Dermis blood vessel endothelial cell (primary cell): ENCODE results near the gene THRA. TPM values are rescaled to one million over a fixed set of nuclear protein-coding genes. Genes with fewer than 3 reads are reported as not detected.
"Not testable (repeated sequence)": the region's sequence is repeated elsewhere in the genome, so short reads cannot be mapped to it uniquely, and the experiment has no call there.

Source experiments
- DNase-seq: peaks from one replicate; pipeline ENCODE4 v3.0.0; 2010
- total RNA-seq: library from RNA; depleted of rRNA; stranded (reverse); fragments of >200 nt; gene quantifications from 2 replicates; pipeline ENCODE4 v1.2.3, GENCODE V29; 2014

Gene THRA
- total RNA-seq, 1 donor from 2014 or later, result 32.5 TPM

DNA sequence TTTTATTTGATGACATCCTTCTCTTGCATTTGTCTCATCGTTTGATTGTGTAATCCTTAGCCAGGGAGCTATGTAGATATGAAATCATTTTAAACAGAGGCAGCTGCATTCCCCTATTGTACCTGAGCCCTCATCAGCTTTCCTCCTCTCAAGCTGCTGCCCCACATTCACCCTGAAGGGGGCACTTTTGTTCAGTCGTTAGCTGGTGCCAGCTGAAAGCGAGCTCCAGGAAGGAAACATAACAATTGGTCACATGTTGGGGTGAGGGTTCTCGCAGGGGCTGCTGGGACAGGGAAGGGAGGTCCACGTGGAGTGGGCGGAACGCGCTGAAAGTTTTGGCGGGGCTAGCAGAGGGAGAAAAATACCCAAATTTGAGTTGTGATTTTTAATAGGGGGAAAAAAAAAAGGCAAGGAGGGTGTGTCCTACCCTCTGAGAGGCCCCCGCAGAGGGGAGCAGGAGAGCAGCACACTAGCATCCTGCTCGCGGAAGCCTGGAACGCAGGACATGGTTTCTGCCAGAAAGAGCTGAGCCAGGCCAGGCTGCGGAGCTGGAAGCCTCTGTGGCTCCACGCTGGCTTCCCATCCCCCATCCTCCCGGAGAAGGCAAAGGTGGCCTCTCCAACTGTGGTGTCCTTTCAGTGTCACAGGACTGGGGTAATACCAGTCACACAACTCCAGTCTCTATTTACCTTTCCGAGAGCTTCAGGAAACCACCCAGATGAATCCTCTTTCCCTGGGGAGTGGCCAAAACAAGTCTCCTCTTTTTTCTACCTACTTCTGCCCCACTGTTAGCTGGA, 50.5 kb downstream of the THRA start:
- peak; percentile 97 for DNase-seq

DNA sequence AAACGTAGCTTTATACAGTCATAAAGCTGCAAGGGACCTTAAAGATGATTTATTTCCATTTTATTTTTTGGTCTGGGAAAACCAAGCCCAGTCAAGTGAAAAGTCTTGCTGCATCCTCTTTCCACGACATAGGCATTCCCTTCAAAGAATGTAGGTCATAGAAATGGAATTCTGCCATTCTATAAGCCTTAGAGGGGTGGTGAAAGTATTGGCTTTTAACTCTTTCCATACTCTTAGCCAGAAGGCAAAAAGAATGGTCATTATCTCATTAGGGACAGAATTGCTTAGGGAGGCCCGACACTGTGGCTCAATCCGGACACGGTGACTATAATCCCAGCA, 51.1 kb downstream of the THRA start:
- DNase-seq, result no peak

DNA sequence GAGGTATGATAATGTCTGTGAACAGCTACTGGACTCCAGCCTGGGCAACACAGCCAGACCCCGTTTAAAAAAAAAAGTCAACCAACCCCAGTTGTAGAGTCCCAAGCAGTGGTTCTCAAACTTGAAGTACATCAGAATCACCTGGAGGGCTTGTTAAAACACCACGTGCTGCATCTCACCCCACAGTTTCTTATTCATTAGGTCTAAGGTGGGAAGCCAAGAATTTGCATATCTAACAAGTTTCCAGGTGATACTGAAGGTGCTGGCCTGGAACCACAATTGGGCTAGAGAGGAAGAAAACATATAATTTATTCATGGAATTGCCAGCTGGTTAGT, 52.3 kb downstream of the THRA start:
- DNase-seq, result no peak

DNA sequence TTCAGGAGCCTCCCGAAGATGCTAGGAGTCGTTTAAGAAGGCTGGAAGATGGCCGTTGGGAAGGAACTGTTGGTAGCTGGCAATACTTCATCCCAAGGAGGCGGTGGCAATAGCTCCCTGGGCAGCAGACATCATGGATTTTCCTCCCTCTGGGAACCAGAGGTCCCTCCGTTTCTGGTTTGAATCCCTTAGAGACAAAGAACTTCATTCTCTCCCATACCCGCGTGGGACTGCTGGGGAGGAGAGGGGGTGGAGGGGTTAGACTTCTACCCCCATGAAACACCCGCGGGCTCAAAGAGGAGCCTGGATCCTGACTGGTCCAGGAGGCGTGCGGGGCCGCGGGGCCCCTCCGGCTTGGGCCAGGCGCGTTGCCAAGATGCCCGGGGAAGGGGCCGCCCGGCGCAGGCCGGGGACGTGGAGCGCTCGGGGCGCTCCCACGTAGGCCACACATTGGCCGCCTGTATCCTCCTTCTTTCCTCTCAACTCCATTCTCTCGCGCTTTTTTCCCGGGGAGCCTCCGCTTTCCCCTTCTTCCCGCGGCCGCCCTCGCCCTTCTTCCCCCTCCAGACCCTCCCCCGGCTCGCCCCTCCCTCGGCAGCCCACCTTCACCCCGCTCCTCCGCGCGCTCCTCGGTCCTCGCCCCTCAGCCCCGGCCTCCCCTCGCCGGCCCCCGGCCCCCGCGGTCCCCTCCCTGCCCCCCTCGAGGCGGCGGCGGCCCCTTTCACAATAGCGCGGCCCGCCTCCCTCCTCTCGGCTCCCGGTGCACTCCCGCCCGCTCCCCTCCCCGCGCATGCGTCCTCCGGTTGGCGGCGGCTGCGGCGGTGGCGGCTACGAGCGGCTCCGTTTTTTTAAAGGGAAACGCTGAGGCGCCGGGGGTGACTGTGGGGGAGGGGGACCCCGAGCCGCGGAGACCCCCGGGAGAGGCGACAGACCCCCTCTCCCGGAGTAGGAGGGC, 58.7 kb downstream of the THRA start, which contains the start of gene MSL1:
Gene MSL1 (plus strand): TSS at position 791 of the 955 bp plus-strand sequence. CDS start 642 bp downstream, outside the sequence.
- peak; percentile 84 for DNase-seq

GRCh38 chr17:40122136-40122998, 59.6 kb downstream of the THRA start:
- peak; percentile 70 for DNase-seq

DNA sequence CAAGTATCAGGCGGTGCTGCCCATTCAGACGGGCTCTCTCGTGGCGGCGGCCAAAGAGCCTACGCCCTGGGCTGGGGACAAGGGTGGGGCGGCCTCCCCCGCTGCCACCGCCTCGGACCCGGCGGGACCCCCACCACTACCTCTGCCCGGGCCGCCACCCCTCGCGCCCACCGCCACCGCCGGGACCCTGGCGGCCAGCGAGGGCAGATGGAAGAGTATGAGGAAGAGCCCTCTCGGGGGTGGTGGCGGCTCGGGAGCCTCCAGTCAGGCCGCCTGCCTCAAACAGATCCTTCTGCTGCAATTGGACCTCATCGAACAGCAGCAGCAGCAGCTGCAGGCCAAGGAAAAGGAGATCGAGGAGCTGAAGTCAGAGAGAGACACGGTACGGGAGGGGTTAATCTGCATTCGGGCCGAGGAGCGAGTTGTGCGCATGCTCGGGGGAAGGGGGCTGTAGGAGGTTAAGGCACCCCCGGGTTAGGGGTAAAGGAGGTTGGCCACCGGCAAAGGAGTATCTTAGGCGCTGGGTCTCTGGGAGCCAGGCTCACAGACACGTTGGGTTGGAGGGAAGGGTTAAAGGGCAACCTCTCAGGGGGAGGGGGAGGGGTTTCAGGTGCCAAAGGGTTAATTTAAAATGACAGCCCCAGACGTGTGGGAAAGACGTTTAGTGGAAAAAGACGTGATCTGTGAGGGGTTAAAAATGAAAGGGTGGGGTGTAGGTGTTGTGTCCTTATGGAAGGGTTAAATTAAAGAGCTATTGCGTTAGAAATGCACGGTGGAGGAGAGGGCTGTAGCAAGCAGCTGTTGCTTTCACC, 60.4 kb downstream of the THRA start:
- peak; percentile 59 for DNase-seq

DNA sequence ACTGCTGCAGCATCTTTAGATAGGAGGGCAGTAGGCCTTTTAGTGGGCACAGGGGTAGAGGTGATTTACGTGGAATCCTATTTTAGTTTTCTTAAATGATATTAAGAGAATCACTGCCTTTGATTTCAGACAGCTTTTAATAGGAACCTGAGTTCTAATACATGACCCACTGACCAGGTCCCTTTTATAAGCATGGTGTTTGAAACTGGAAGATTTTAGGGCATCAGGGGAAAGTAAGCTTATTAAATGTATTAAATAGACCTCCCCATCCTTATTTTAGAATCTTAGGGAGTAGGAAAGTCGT, 61.0 kb downstream of the THRA start:
- no peak for DNase-seq

- no peak for DNase-seq
Measured at GRCh38 chr17:40124279-40125141, 61.7 kb downstream of the THRA start.

- DNase-seq, result no peak
Measured at GRCh38 chr17:40129498-40129897, 66.7 kb downstream of the THRA start.

- DNase-seq, result no peak
Measured at GRCh38 chr17:40130352-40131042, 67.7 kb downstream of the THRA start.

GRCh38 chr17:40134184-40134583, 71.4 kb downstream of the THRA start:
- peak; percentile 47 for DNase-seq

- DNase-seq, result no peak
Measured at GRCh38 chr17:40135817-40136216, 73.1 kb downstream of the THRA start.

- DNase-seq, result no peak
Measured at GRCh38 chr17:40139566-40140058, 76.8 kb downstream of the THRA start.

DNA sequence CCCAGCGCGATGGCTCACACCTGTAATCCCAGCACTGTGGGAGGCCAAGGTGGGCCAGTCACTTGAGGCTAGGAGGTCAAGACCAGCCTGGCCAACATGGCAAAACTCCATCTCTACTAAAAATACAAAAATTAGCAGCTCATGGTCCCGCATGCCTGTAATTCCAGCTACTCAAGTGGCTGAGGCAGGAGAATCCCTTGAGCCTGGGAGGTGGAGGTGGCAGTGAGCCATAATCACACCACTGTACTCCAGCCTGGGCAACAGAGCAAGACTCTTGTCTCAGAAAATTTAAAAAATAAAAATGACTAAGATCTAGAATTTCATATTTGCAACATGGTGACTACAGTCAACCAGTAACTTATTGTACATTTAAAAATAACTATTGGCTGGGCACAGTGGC, 80.4 kb downstream of the THRA start:
- not testable (repeated sequence) for DNase-seq

Other genes with a start within 250 kb of the THRA start
- not detected in 2 replicates for gene IKZF3, start 198.7 kb upstream of the THRA start, total RNA-seq
- gene ZPBP2, start 194.8 kb upstream of the THRA start, total RNA-seq, result not detected in 2 replicates
- gene GSDMB, start 144.3 kb upstream of the THRA start, total RNA-seq, result 1.8 and 5.8 TPM in 2 replicates
- gene ORMDL3, start 135.4 kb upstream of the THRA start, total RNA-seq, result 31.6 and 38.5 TPM in 2 replicates
- not detected in 2 replicates for gene LRRC3C, start 135.2 kb upstream of the THRA start, total RNA-seq
- gene GSDMA, start 100.0 kb upstream of the THRA start, total RNA-seq, result not detected in 2 replicates
- 85.6 and 152 TPM in 2 replicates for gene PSMD3, start 82.2 kb upstream of the THRA start, total RNA-seq
- gene CSF3, start 47.5 kb upstream of the THRA start, total RNA-seq, result 0.17 and 2.4 TPM in 2 replicates
- 52.2 and 77.4 TPM in 2 replicates for gene MED24, start 8.6 kb upstream of the THRA start, total RNA-seq
- 1.7 and 2.3 TPM in 2 replicates for gene NR1D1, start 37.6 kb downstream of the THRA start, total RNA-seq
- gene MSL1, start 59.0 kb downstream of the THRA start, total RNA-seq, result 50.2 and 54.1 TPM in 2 replicates
- gene CASC3, start 77.6 kb downstream of the THRA start, total RNA-seq, result 26.4 and 31.6 TPM in 2 replicates
- 1.4 and 1.9 TPM in 2 replicates for gene RAPGEFL1, start 114.5 kb downstream of the THRA start, total RNA-seq
- gene WIPF2, start 156.3 kb downstream of the THRA start, total RNA-seq, result 8.5 and 15.5 TPM in 2 replicates
- gene CDC6, start 224.9 kb downstream of the THRA start, total RNA-seq, result 16.8 and 33.6 TPM in 2 replicates
- gene RARA, start 246.2 kb downstream of the THRA start, total RNA-seq, result 9.7 and 13.6 TPM in 2 replicates